GM23248 (cell line): ENCODE data around the gene PRKCB.

Experiments
- EZH2 ChIP-seq: fragments of 200-600 bp; sonication (generic); IDR thresholded peaks from 2 replicates; pipeline ENCODE4 v1.6.1; 2018; ENCODE audit warnings: antibody characterized with exemption, mild to moderate bottlenecking; ENCODE audit not compliant: insufficient read depth, poor library complexity, severe bottlenecking
- EZH2phosphoT487 ChIP-seq: fragments of 200-600 bp; sonication (generic); IDR thresholded peaks from 2 replicates; pipeline ENCODE4 v1.6.1; 2018; ENCODE audit warnings: antibody characterized with exemption, moderate library complexity, mild to moderate bottlenecking, low read depth; ENCODE audit not compliant: insufficient read depth

- no peak for TF ChIP-seq EZH2
- no peak for TF ChIP-seq EZH2phosphoT487
These were observed 36.1 kb downstream of the PRKCB start for GRCh38 chr16:23871924-23872323.
